Measurements from ENCODE around the gene PODN.

PODN gene

DNA sequence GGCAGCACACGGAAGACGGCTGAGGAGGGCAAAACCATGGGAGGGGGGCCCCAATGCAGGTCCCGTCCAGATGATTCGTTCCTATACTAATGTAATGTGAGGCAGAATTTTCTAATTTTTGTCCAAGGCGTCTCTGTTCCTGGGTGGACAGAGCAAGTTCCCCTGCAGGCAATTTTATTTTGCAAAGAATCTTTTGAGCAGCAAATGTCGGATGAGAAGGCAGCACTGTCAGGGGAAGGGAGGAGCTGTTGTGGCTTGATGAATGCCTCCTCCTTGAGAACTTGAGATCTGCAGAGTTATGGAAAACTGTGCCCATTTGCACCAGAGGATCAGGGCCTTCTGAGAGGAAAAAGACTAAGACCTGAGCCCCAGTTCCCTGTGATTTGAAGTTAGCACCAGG, 63.1 kb downstream of the PODN start:
- CTCF ChIA-PET, result no interaction called here

GRCh38 chr1:53125623-53126360, 63.8 kb downstream of the PODN start:
- CTCF ChIA-PET, result no interaction called here
- no peak for TF ChIP-seq FOXM1 (IDR thresholded peaks at IDR 0.05; ENCODE audit: borderline replicate concordance)
- TF ChIP-seq ARNT (IDR thresholded peaks at IDR 0.05), result no peak
- no peak for TF ChIP-seq TARDBP (IDR thresholded peaks at IDR 0.05)
- no peak for TF ChIP-seq ZNF384 (IDR thresholded peaks at IDR 0.05)
- TF ChIP-seq HDGF (IDR thresholded peaks at IDR 0.05; ENCODE audit: borderline replicate concordance), result no peak
- no peak for TF ChIP-seq L3MBTL2 (conservative IDR thresholded peaks at IDR 0.05)
- TF ChIP-seq NFRKB (IDR thresholded peaks at IDR 0.05), result no peak
- no peak for TF ChIP-seq LEF1 (IDR thresholded peaks at IDR 0.05; ENCODE audit: borderline replicate concordance)
- TF ChIP-seq, protein P1, sequence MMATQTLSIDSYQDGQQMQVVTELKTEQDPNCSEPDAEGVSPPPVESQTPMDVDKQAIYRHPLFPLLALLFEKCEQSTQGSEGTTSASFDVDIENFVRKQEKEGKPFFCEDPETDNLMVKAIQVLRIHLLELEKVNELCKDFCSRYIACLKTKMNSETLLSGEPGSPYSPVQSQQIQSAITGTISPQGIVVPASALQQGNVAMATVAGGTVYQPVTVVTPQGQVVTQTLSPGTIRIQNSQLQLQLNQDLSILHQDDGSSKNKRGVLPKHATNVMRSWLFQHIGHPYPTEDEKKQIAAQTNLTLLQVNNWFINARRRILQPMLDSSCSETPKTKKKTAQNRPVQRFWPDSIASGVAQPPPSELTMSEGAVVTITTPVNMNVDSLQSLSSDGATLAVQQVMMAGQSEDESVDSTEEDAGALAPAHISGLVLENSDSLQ (IDR thresholded peaks at IDR 0.05), result no peak
- no peak for TF ChIP-seq SUZ12 (IDR thresholded peaks at IDR 0.05)
- TF ChIP-seq CTBP1 (IDR thresholded peaks at IDR 0.05; ENCODE audit: borderline replicate concordance), result no peak
- POLR2A ChIA-PET, result no interaction called here
- DNase-seq (ENCODE audit: extremely low spot score), result no peak

More for the DNA sequence above, 63.1 kb downstream of the PODN start:
- TF ChIP-seq HDGF (IDR thresholded peaks at IDR 0.05; ENCODE audit: borderline replicate concordance) (no peak), ZNF384 (IDR thresholded peaks at IDR 0.05) (no peak), LEF1 (IDR thresholded peaks at IDR 0.05; ENCODE audit: borderline replicate concordance) (no peak), BHLHE40 (IDR thresholded peaks at IDR 0.05; ENCODE audit: borderline replicate concordance) (no peak), SP1 (IDR thresholded peaks at IDR 0.05) (no peak)
- POLR2A ChIA-PET, result no interaction called here
- no peak for DNase-seq (ENCODE audit: extremely low spot score)

DNA sequence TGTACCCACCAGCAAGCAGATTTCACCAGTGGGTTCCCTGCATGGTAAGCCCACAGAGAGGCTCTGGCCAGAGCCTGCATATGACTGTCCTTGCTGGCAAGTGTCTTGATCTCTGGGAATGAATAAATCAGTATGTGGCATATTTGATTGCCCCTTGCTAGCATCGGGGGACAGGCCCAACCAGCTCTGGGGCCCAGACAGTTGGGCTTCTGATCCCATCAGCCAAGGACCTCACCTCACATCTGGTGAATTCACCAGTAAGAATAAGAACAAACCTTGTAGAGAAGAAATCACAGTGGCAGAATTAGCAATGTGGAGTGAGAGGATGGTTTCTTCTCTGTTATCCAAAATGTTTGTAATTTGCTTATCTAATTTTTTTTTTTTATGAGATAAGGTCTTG, 64.5 kb downstream of the PODN start:
- POLR2A ChIA-PET, result no interaction called here
- CTCF ChIA-PET, result no interaction called here

GRCh38 chr1:53127546-53127945, 65.5 kb downstream of the PODN start:
- DNase-seq (ENCODE audit: extremely low spot score), result no peak
- TF ChIP-seq BHLHE40 (IDR thresholded peaks at IDR 0.05; ENCODE audit: borderline replicate concordance) (no peak), ELF4 (IDR thresholded peaks at IDR 0.05) (no peak), ZNF384 (IDR thresholded peaks at IDR 0.05) (no peak), LEF1 (IDR thresholded peaks at IDR 0.05; ENCODE audit: borderline replicate concordance) (no peak), FOXK2 (IDR thresholded peaks at IDR 0.05) (no peak), HDGF (IDR thresholded peaks at IDR 0.05; ENCODE audit: borderline replicate concordance) (no peak), FOXM1 (IDR thresholded peaks at IDR 0.05; ENCODE audit: borderline replicate concordance) (no peak), L3MBTL2 (conservative IDR thresholded peaks at IDR 0.05) (no peak), FOXA1 (IDR thresholded peaks at IDR 0.05) (no peak), SUZ12 (IDR thresholded peaks at IDR 0.05) (no peak), NFRKB (IDR thresholded peaks at IDR 0.05) (no peak), CTBP1 (IDR thresholded peaks at IDR 0.05; ENCODE audit: borderline replicate concordance) (no peak), SP1 (IDR thresholded peaks at IDR 0.05) (no peak), TARDBP (IDR thresholded peaks at IDR 0.05) (no peak), ARNT (IDR thresholded peaks at IDR 0.05) (no peak)
- CTCF ChIA-PET, result no interaction called here
- POLR2A ChIA-PET, result no interaction called here

More for the DNA sequence above, 64.5 kb downstream of the PODN start:
- TF ChIP-seq FOXA1 (IDR thresholded peaks at IDR 0.05), result no peak
- TF ChIP-seq HDGF (IDR thresholded peaks at IDR 0.05; ENCODE audit: borderline replicate concordance), result no peak
- TF ChIP-seq CTBP1 (IDR thresholded peaks at IDR 0.05; ENCODE audit: borderline replicate concordance), result no peak
- TF ChIP-seq TARDBP (IDR thresholded peaks at IDR 0.05), result no peak
- no peak for TF ChIP-seq ZNF384 (IDR thresholded peaks at IDR 0.05)
- TF ChIP-seq FOXK2 (IDR thresholded peaks at IDR 0.05), result no peak
- TF ChIP-seq ELF4 (IDR thresholded peaks at IDR 0.05), result no peak
- no peak for TF ChIP-seq L3MBTL2 (conservative IDR thresholded peaks at IDR 0.05)
- DNase-seq (ENCODE audit: extremely low spot score), result no peak

DNA sequence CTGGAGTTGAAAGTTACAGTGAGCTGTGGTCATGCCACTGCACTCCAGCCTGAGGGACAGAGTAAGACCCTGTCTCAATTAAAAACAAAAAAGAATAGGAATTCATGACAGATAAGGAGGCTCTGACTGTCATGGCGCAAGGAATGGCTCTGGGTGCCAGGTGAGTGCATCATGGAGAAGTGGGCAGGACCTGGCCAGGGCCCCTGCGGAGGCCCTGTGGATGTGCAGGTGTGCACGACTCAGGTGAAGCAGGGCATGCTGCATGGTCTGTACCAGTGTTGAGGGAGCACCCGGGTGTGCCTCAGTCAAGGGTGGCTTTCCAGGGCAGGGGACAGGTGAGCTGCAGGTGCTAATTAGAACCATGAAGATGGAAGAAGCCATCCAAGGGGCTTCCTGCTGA, 66.4 kb downstream of the PODN start:
- POLR2A ChIA-PET, result no interaction called here
- no peak for TF ChIP-seq FOXA1 (IDR thresholded peaks at IDR 0.05)
- no peak for TF ChIP-seq L3MBTL2 (conservative IDR thresholded peaks at IDR 0.05)
- TF ChIP-seq FOXK2 (IDR thresholded peaks at IDR 0.05), result no peak
- TF ChIP-seq FOXM1 (IDR thresholded peaks at IDR 0.05; ENCODE audit: borderline replicate concordance), result no peak
- TF ChIP-seq NFRKB (IDR thresholded peaks at IDR 0.05), result no peak
- TF ChIP-seq SUZ12 (IDR thresholded peaks at IDR 0.05), result no peak
- TF ChIP-seq ARNT (IDR thresholded peaks at IDR 0.05), result no peak
- CTCF ChIA-PET, result no interaction called here
- no peak for DNase-seq (ENCODE audit: extremely low spot score)

DNA sequence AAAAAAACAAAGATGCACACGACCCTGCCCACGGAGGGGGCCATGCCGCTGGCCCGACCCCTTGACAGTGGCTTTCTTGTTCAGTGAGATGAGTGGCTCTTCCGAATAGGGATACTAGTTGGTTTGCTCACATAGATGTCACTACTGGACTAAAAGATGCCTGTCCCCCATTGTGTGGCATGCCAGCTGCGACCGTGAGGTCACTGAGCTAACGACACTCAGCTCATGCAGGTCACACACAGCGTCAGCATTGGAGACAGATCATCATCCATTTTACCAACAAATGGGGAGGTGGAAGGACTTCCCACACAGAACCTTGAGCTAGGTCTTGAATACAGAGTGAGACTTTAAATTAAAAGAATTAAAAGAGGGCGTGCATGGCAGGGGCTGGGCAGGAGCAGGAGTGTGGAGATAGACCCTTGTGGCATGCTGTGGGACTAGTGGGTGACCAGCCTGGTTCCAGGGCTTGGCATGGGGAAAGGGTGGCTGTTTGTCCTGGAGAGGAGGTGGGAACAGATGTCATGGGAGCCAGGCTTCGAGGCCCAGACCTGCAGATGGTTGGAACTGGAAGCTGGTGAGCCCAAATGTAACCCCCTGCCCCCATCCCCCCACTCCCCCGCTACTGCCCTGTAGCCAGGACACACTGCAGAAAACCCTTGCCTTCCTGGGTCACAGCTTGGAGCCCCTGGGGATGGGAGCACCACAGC, 68.0 kb downstream of the PODN start:
- ChIA-PET CTCF (no interaction called here), POLR2A (no interaction called here)
- DNase-seq (ENCODE audit: extremely low spot score), result no peak
- TF ChIP-seq SUZ12 (IDR thresholded peaks at IDR 0.05) (no peak), LEF1 (IDR thresholded peaks at IDR 0.05; ENCODE audit: borderline replicate concordance) (no peak), SP1 (IDR thresholded peaks at IDR 0.05) (no peak), FOXM1 (IDR thresholded peaks at IDR 0.05; ENCODE audit: borderline replicate concordance) (no peak), HDGF (IDR thresholded peaks at IDR 0.05; ENCODE audit: borderline replicate concordance) (no peak), ARNT (IDR thresholded peaks at IDR 0.05) (no peak)
- TF ChIP-seq, protein P1 (IDR thresholded peaks at IDR 0.05), result no peak

DNA sequence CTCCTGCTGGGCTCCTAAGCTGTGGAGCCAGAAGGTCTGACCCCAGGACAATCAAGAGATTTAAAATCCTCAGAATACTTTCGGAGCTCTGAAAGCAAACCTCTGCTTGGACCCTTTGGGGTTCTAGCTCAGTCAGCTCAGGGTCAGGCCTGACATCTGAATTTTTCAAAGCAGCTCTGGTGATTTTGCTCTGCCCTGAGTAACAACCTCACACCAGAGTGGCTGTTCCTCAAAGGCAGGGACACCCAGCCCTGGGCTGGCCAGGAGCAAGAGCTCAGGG, 68.5 kb downstream of the PODN start:
- POLR2A ChIA-PET, result no interaction called here

More for the DNA sequence above, 68.5 kb downstream of the PODN start:
- CTCF ChIA-PET, result no interaction called here
- TF ChIP-seq L3MBTL2 (conservative IDR thresholded peaks at IDR 0.05) (no peak), TARDBP (IDR thresholded peaks at IDR 0.05) (no peak), HDGF (IDR thresholded peaks at IDR 0.05; ENCODE audit: borderline replicate concordance) (no peak), SP1 (IDR thresholded peaks at IDR 0.05) (no peak), NFRKB (IDR thresholded peaks at IDR 0.05) (no peak), BHLHE40 (IDR thresholded peaks at IDR 0.05; ENCODE audit: borderline replicate concordance) (no peak), CTBP1 (IDR thresholded peaks at IDR 0.05; ENCODE audit: borderline replicate concordance) (no peak), FOXM1 (IDR thresholded peaks at IDR 0.05; ENCODE audit: borderline replicate concordance) (no peak), ZNF384 (IDR thresholded peaks at IDR 0.05) (no peak), FOXK2 (IDR thresholded peaks at IDR 0.05) (no peak), ELF4 (IDR thresholded peaks at IDR 0.05) (no peak), LEF1 (IDR thresholded peaks at IDR 0.05; ENCODE audit: borderline replicate concordance) (no peak), ARNT (IDR thresholded peaks at IDR 0.05) (no peak), SUZ12 (IDR thresholded peaks at IDR 0.05) (no peak)
- TF ChIP-seq, protein P1 (IDR thresholded peaks at IDR 0.05), result no peak
- DNase-seq (ENCODE audit: extremely low spot score), result no peak
